ENCODE data around the gene NPBWR2.
"Not testable (repeated sequence)": the region's sequence is repeated elsewhere in the genome, so short reads cannot be mapped to it uniquely, and the experiment has no call there.

Gene NPBWR2

GRCh38 chr20:64092258-64093012, 14.9 kb downstream of the NPBWR2 start:
- DNase-seq (ENCODE audit: low read depth), result no peak
- no peak overlapping the region for H3K4me3 ChIP-seq (ENCODE audit: low read depth, low read length)
- TF ChIP-seq POLR2A (IDR thresholded peaks at IDR 0.05; ENCODE audit: extremely low read depth, insufficient read length), result no peak
- TF ChIP-seq MYC (IDR thresholded peaks at IDR 0.05; ENCODE audit: low read depth, low read length), result no peak
- no peak for TF ChIP-seq CTCF (IDR thresholded peaks at IDR 0.05; ENCODE audit: low read depth, low read length)
- no peak for TF ChIP-seq MAX (IDR thresholded peaks at IDR 0.05; ENCODE audit: low read depth, low read length)

- no peak for DNase-seq (ENCODE audit: low read depth)
- H3K4me3 ChIP-seq (ENCODE audit: low read depth, low read length), result no peak overlapping the region
- TF ChIP-seq MAX (IDR thresholded peaks at IDR 0.05; ENCODE audit: low read depth, low read length) (no peak), MYC (IDR thresholded peaks at IDR 0.05; ENCODE audit: low read depth, low read length) (no peak), CTCF (IDR thresholded peaks at IDR 0.05; ENCODE audit: low read depth, low read length) (no peak), POLR2A (IDR thresholded peaks at IDR 0.05; ENCODE audit: extremely low read depth, insufficient read length) (no peak)
Measured at GRCh38 chr20:64091770-64092169, 15.6 kb downstream of the NPBWR2 start.

GRCh38 chr20:64091340-64091739, 16.0 kb downstream of the NPBWR2 start:
- TF ChIP-seq MYC (IDR thresholded peaks at IDR 0.05; ENCODE audit: low read depth, low read length) (no peak), CTCF (IDR thresholded peaks at IDR 0.05; ENCODE audit: low read depth, low read length) (no peak), POLR2A (IDR thresholded peaks at IDR 0.05; ENCODE audit: extremely low read depth, insufficient read length) (no peak), MAX (IDR thresholded peaks at IDR 0.05; ENCODE audit: low read depth, low read length) (no peak)
- no peak overlapping the region for H3K4me3 ChIP-seq (ENCODE audit: low read depth, low read length)
- no peak for DNase-seq (ENCODE audit: low read depth)

- no peak for DNase-seq (ENCODE audit: low read depth)
- TF ChIP-seq MAX (IDR thresholded peaks at IDR 0.05; ENCODE audit: low read depth, low read length) (no peak), CTCF (IDR thresholded peaks at IDR 0.05; ENCODE audit: low read depth, low read length) (no peak), POLR2A (IDR thresholded peaks at IDR 0.05; ENCODE audit: extremely low read depth, insufficient read length) (no peak), MYC (IDR thresholded peaks at IDR 0.05; ENCODE audit: low read depth, low read length) (no peak)
- H3K4me3 ChIP-seq (ENCODE audit: low read depth, low read length), result no peak overlapping the region
Measured at GRCh38 chr20:64090165-64090564, 17.2 kb downstream of the NPBWR2 start.

GRCh38 chr20:64088586-64088985, 18.8 kb downstream of the NPBWR2 start:
- not testable (repeated sequence) for H3K4me3 ChIP-seq (ENCODE audit: low read depth, low read length); DNase-seq (ENCODE audit: low read depth)

GRCh38 chr20:64087226-64087825, 20.0 kb downstream of the NPBWR2 start:
- not testable (repeated sequence) for H3K4me3 ChIP-seq (ENCODE audit: low read depth, low read length); DNase-seq (ENCODE audit: low read depth)

GRCh38 chr20:64086801-64087200, 20.6 kb downstream of the NPBWR2 start:
- H3K4me3 ChIP-seq (ENCODE audit: low read depth, low read length), result no peak overlapping the region
- DNase-seq (ENCODE audit: low read depth), result no peak
- TF ChIP-seq MAX (IDR thresholded peaks at IDR 0.05; ENCODE audit: low read depth, low read length) (no peak), MYC (IDR thresholded peaks at IDR 0.05; ENCODE audit: low read depth, low read length) (no peak), POLR2A (IDR thresholded peaks at IDR 0.05; ENCODE audit: extremely low read depth, insufficient read length) (no peak), CTCF (IDR thresholded peaks at IDR 0.05; ENCODE audit: low read depth, low read length) (no peak)
